SK-N-SH (cell line): ENCODE data around the gene EBLN1. TPM values are rescaled to one million over a fixed set of nuclear protein-coding genes. Genes with fewer than 3 reads are reported as not detected.

ENCODE experiments used
- CTCF ChIA-PET: fragments of 300-600, 350-600 bp; formaldehyde crosslinking; extraction: SDS; loops from one replicate; lab custom pipeline; 2021; lab: Yijun Ruan, JAX
- POLR2A ChIA-PET: fragments of 350-600 bp; sonication (Branson Sonifier 250); formaldehyde crosslinking; extraction: SDS; loops from one replicate; lab custom pipeline; 2020; ENCODE audit warnings: antibody characterized with exemption, inconsistent platforms; lab: Yijun Ruan, JAX
- DNase-seq: peaks from one replicate; pipeline ENCODE4 v3.0.0; 2012
- H2AFZ ChIP-seq: fragments of 200-600 bp; sonication (generic); 2 replicates; pipeline ENCODE4 v1.8.1; 2016; ENCODE audit warnings: antibody characterized with exemption, mild to moderate bottlenecking, low read depth
- H3F3A ChIP-seq: fragments of 200-600 bp; sonication (generic); replicated peaks from 2 replicates; pipeline ENCODE3; 2016; ENCODE audit warnings: antibody characterized with exemption, mild to moderate bottlenecking; ENCODE audit not compliant: insufficient read depth
- H3K27ac ChIP-seq, 2 experiments: fragments of 200-500 bp in 1 of 2; fragments of 200-600 bp in 1 of 2; sonication (Bioruptor generic) in 1 of 2; sonication (generic), shearing (Covaris generic) in 1 of 2; 2 replicates each; pipeline versions ENCODE4 v1.5.1 to v1.6.1; 2014 to 2016; ENCODE audit warnings: low read depth in 2 of 2, inconsistent platforms in 1 of 2, low read length in 1 of 2, mild to moderate bottlenecking in 1 of 2, mixed read lengths in 1 of 2
- H3K27me3 ChIP-seq: fragments of 200-600 bp; sonication (generic), shearing (Covaris generic); 2 replicates; pipeline ENCODE4 v1.6.1; 2016; ENCODE audit warnings: mixed run types; ENCODE audit not compliant: insufficient read depth
- H3K36me3 ChIP-seq, 2 experiments: fragments of 200-500 bp in 1 of 2; fragments of 200-600 bp in 1 of 2; sonication (Bioruptor generic) in 1 of 2; sonication (generic) in 1 of 2; replicated peaks in 1 of 2; 2 replicates each; pipeline versions ENCODE3 to v1.5.1; 2014 to 2016; ENCODE audit warnings: low read length in 1 of 2, mild to moderate bottlenecking in 1 of 2; ENCODE audit not compliant: insufficient read depth in 2 of 2, control insufficient read depth in 1 of 2
- H3K4me1 ChIP-seq, 2 experiments: fragments of 200-500 bp in 1 of 2; fragments of 200-600 bp in 1 of 2; sonication (Bioruptor generic) in 1 of 2; sonication (generic), shearing (Covaris generic) in 1 of 2; 2 replicates each; pipeline versions ENCODE4 v1.5.1 to v1.6.1; 2014 to 2016; ENCODE audit warnings: low read depth in 1 of 2, low read length in 1 of 2, mixed run types in 1 of 2; ENCODE audit not compliant: insufficient read depth in 2 of 2, control insufficient read depth in 1 of 2
- H3K4me2 ChIP-seq: fragments of 200-600 bp; sonication (generic), shearing (Covaris generic); 2 replicates; pipeline ENCODE4 v1.6.1; 2017; ENCODE audit warnings: mixed run types
- H3K4me3 ChIP-seq, 2 experiments: fragments of 200-500 bp in 1 of 2; fragments of 200-600 bp in 1 of 2; sonication (Bioruptor generic) in 1 of 2; sonication (generic), shearing (Covaris generic) in 1 of 2; 2 replicates each; pipeline versions ENCODE4 v1.5.1 to v1.8.1; 2014 to 2016; ENCODE audit warnings: low read depth in 2 of 2, inconsistent platforms in 1 of 2, low read length in 1 of 2, mild to moderate bottlenecking in 1 of 2, mixed read lengths in 1 of 2, moderate library complexity in 1 of 2
- H3K79me2 ChIP-seq: fragments of 200-600 bp; sonication (generic); 2 replicates; pipeline ENCODE4 v1.8.1; 2017; ENCODE audit warnings: mild to moderate bottlenecking; ENCODE audit not compliant: insufficient read depth
- H3K9ac ChIP-seq: fragments of 200-600 bp; sonication (generic); 2 replicates; pipeline ENCODE4 v1.6.1; 2017; ENCODE audit warnings: mixed run types
- H3K9me2 ChIP-seq: fragments of 200-600 bp; sonication (generic); 2 replicates; pipeline ENCODE4 v1.6.1; 2017; ENCODE audit warnings: mixed run types
- H3K9me3 ChIP-seq: fragments of 200-600 bp; sonication (generic); 2 replicates; pipeline ENCODE4 v1.6.1; 2017; ENCODE audit warnings: mixed run types, mild to moderate bottlenecking, moderate library complexity
- H4K20me1 ChIP-seq: fragments of 200-600 bp; sonication (generic); 2 replicates; pipeline ENCODE4 v1.6.1; 2017; ENCODE audit warnings: mild to moderate bottlenecking, mixed run types; ENCODE audit not compliant: insufficient read depth
- CHD2 ChIP-seq: fragments of 150-350 bp; IDR thresholded peaks from 2 replicates; pipeline ENCODE4 v1.6.1; 2018; ENCODE audit warnings: low read length; ENCODE audit not compliant: partially characterized antibody
- CTCF ChIP-seq: fragments of 200-600 bp; sonication (generic); IDR thresholded peaks from 2 replicates; pipeline ENCODE4 v1.6.1; 2017; ENCODE audit warnings: antibody characterized with exemption, mild to moderate bottlenecking, moderate library complexity
- ELF1 ChIP-seq: IDR thresholded peaks from 2 replicates; pipeline ENCODE4 v1.4.0; 2012
- EZH2phosphoT487 ChIP-seq: fragments of 200-600 bp; sonication (generic); IDR thresholded peaks from 2 replicates; pipeline ENCODE4 v1.6.1; 2017; ENCODE audit warnings: low read depth, mixed run types, mild to moderate bottlenecking, antibody characterized with exemption, moderate library complexity, borderline replicate concordance
- FOXJ3 ChIP-seq: sonication (generic); formaldehyde crosslinking; IDR thresholded peaks from 2 replicates; pipeline ENCODE4 v1.5.1; 2020; ENCODE audit warnings: mild to moderate bottlenecking, missing genetic modification reagents
- FOXM1 ChIP-seq: IDR thresholded peaks from 2 replicates; pipeline ENCODE4 v1.4.0; 2012; ENCODE audit warnings: low read depth, mild to moderate bottlenecking
- JUND ChIP-seq: IDR thresholded peaks from 2 replicates; pipeline ENCODE4 v1.4.0; 2012
- MAX ChIP-seq: IDR thresholded peaks from 2 replicates; pipeline ENCODE4 v1.4.0; 2012; ENCODE audit warnings: low read depth
- MEF2A ChIP-seq: IDR thresholded peaks from 2 replicates; pipeline ENCODE4 v1.4.0; 2012; ENCODE audit warnings: low read depth, borderline replicate concordance
- NRF1 ChIP-seq: IDR thresholded peaks from 2 replicates; pipeline ENCODE4 v1.6.1; 2012; ENCODE audit warnings: low read depth, mild to moderate bottlenecking, low read length
- RAD21 ChIP-seq: IDR thresholded peaks from 2 replicates; pipeline ENCODE4 v1.6.1; 2012; ENCODE audit warnings: mild to moderate bottlenecking, low read length
- RCOR1 ChIP-seq: fragments of 150-350 bp; IDR thresholded peaks from 2 replicates; pipeline ENCODE4 v1.6.1; 2017; ENCODE audit warnings: antibody characterized with exemption, low read length
- REST ChIP-seq: IDR thresholded peaks from 2 replicates; pipeline ENCODE4 v1.6.1; 2012; ENCODE audit warnings: mild to moderate bottlenecking, low read depth, low read length, moderate library complexity
- RXRA ChIP-seq: IDR thresholded peaks from 2 replicates; pipeline ENCODE4 v1.4.0; 2012; ENCODE audit warnings: low read depth, mild to moderate bottlenecking, borderline replicate concordance
- SIN3A ChIP-seq: IDR thresholded peaks from 2 replicates; pipeline ENCODE4 v1.6.1; 2012; ENCODE audit warnings: low read depth, mild to moderate bottlenecking, low read length, moderate library complexity, borderline replicate concordance
- TAF1 ChIP-seq: IDR thresholded peaks from 2 replicates; pipeline ENCODE4 v1.6.1; 2012; ENCODE audit warnings: low read depth, mild to moderate bottlenecking, low read length, moderate library complexity, borderline replicate concordance
- USF1 ChIP-seq: IDR thresholded peaks from 2 replicates; pipeline ENCODE4 v1.4.0; 2012; ENCODE audit warnings: low read depth, borderline replicate concordance
- USF2 ChIP-seq: fragments of 150-350 bp; IDR thresholded peaks from 2 replicates; pipeline ENCODE4 v1.6.1; 2017; ENCODE audit warnings: antibody characterized with exemption, low read length, low read depth, borderline replicate concordance
- YY1 ChIP-seq: IDR thresholded peaks from 2 replicates; pipeline ENCODE4 v1.4.0; 2012; ENCODE audit warnings: low read depth, mild to moderate bottlenecking
- WGBS: methylation state at CpG from one replicate; pipeline ENCODE4 v1.1.6; 2017; ENCODE audit warnings: low lambda C conversion rate; 5-methylcytosine and 5-hydroxymethylcytosine counted together
- polyA plus RNA-seq, 3 experiments: library from polyadenylated mRNA; depleted of rRNA; stranded (reverse); fragments of >200 nt; gene quantifications; 2 replicates each; pipeline ENCODE4 v1.2.3, GENCODE V29; 2012

The EBLN1 gene
- polyA plus RNA-seq, 1 of the 3 experiments (the other 2 are of a cell fraction), result not detected

- Histone ChIP-seq H3K4me1 (no peaks in the 10 kb centered on the region), H3K9me3 (no peaks in the 10 kb centered on the region)
- CTCF ChIA-PET, result no interaction called here
Observed at GRCh38 chr10:22265839-22266537, 48.2 kb upstream of the EBLN1 start.

More at GRCh38 chr10:22265839-22266537, 48.2 kb upstream of the EBLN1 start:
- WGBS, result 64% methylated on average over 4 of the region's 4 CpGs
- no peak overlapping the region for H3K9ac ChIP-seq
- no peak overlapping the region for H2AFZ ChIP-seq
- H3K36me3 ChIP-seq, result no peaks in the 10 kb centered on the region
- POLR2A ChIA-PET, result no interaction called here
- H3F3A ChIP-seq, result no peaks in the 10 kb centered on the region
- no peak overlapping the region for H3K4me3 ChIP-seq
- H3K27ac ChIP-seq, result no peak overlapping the region
- H3K27me3 ChIP-seq, result no peaks in the 10 kb centered on the region; the same call in 1 of the 2 replicates
- no peaks in the 10 kb centered on the region for H4K20me1 ChIP-seq
- TF ChIP-seq TAF1 (no peak), RCOR1 (no peak), YY1 (no peak), FOXJ3 (no peak), SIN3A (no peak), RXRA (no peak), NRF1 (no peak), REST (no peak), USF1 (no peak), USF2 (no peak), FOXM1 (no peak), EZH2phosphoT487 (no peak), MAX (no peak), CHD2 (no peak), RAD21 (no peak), MEF2A (no peak), ELF1 (no peak), JUND (no peak), CTCF (no peak)
- H3K79me2 ChIP-seq, result no peaks in the 10 kb centered on the region
- no peak overlapping the region for H3K4me2 ChIP-seq
- no peaks in the 10 kb centered on the region for H3K9me2 ChIP-seq
- DNase-seq, result no peak
